ELR (cell line): ENCODE measurements around the gene UBTD1.
A peak's percentile ranks its signal among the peaks of the same experiment; 100 is the strongest.

Experiments
- DNase-seq: peaks from one replicate; pipeline ENCODE4 v3.0.0-alpha.2; 2015; ENCODE audit warnings: low read depth

Gene UBTD1

DNA sequence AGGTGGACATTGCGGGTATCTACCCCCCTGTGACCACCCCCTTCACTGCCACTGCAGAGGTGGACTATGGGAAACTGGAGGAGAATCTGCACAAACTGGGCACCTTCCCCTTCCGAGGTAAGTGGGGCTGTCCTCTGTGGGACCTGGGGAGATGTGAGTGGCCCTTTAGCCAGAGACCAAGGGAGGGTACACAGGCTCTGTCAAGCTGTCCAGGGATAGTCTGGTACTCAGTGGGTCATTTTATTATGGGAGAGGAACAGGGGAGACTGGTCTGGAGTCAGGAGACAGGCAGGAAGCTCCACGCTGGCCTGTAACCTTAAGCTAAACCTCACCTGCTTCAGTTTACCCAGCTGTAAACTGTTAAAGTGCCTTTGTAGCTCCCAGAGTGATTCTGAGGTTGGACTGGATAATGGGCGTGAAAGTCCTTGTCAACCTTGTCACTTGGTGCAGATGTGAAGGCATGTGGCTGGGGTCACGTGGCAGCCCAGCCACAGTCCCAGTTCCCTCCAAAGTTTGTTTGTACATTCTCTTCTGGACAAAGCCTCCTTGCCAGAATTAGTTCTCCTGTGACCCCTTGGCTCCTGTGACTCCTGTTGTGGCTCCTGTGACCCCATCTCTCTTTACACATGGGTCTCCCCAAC, 86.2 kb downstream of the UBTD1 start:
- DNase-seq, result no peak

DNA sequence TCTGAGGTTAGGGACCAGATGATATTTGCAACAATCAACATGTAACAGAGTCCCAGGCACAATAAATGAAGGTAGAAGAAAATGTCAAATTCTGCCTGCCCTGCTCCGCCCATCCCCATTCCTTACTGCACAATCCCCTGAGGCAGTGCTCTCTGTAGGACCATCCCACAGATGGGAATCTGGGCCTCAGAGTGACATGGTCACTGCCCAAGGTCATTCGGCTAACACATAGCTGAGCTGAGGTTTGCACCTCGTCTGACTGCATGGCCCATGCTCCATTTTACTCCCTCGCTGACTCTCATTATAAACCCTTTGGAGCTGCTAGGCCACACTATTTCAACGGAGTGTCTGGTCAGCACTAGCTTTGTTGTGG, 86.7 kb downstream of the UBTD1 start:
- DNase-seq, result no peak

- DNase-seq, result no peak
Measured at GRCh38 chr10:97587183-97587582, 88.5 kb downstream of the UBTD1 start.

GRCh38 chr10:97589479-97589878, 90.8 kb downstream of the UBTD1 start, which contains the start of gene C10orf62:
Gene C10orf62, plus strand, starts transcription at chr10:97589721. Its CDS starts 177 bp downstream, at chr10:97589898.
- DNase-seq, result no peak

DNA sequence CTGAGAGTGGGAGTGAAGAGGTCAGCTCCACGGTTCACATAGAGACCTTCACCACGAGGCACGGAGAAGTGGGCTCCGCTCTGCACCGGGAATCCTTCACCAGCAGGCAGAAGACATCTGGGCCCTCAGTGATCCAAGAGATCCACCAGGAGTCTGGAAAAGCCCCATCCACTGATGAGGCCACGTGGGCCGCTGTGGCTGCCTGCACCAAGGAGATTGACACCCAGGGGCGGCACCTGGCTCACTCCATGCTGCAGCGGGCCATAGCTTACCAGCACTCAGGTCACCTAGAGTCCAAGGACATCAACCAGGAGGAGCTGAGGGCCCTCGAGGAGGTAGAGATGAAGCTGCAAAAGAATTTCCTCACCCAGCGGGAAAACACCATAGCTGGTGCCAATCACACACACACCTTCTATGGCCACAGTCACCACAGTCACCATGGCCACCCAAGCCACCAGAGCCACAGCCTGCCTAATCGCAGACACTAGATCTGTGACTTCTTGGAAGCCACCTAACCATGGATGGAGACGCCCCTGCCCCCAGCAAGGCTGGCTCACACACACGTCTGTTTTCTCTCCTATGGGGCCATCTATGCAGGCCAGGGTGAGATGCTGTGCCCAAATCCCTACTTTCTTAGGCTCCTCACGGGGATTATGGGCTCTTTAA, 91.5 kb downstream of the UBTD1 start:
- no peak for DNase-seq

DNA sequence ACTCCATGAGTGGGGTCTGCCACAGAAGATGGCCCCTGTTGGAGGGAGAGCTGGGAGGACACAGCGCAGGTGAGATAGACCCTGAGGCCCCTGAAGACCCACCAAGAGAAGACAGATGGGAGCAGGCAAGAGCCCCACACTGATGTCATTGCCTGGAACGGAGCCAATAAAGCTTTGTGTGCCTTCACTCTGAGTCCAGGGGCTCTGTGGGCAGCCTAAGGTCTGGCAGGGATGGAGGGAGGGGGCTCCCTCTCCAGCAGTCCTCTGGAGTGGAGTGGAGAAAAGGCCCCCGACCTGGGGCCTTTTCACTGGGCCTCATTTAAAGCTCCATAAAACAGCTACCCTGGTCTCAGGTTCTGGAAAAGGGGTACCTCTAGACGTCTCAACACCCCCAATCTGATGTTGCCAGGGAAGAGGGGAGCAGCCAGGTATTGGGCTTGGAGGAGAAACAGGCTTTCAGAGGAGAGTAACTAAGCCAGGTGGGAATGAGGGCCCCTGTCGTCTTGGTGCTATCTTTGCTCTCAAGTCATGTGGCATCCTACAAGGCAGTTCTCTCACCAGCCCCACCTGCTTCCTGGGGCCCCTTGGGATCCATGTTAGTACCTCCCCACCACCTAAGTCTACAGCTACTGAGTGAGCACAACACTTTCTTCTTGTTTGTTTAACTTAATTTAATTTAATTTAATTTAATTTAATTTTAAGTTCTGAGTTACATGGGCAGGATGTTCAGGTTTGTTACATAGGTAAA, 92.2 kb downstream of the UBTD1 start:
- no peak for DNase-seq

DNA sequence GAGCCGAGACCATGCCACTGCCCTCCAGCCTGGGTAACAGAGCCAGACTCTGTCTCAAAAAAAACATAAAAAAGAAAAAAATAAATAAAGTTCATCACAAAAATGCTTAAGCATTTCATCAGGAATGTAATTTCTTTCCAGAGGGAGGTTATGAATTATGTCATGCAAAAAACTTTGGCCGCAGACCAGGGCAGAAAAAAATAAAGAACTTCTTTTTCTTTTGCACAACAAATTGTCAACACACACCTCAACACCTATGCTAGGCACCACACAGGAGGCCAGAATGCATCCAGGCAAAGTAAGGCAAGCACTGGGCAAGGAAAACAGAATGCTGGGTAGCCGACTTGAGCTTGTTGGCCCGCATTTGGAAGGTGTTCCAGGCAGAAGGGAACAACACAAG, 94.7 kb downstream of the UBTD1 start:
- DNase-seq, result no peak

- DNase-seq, result peak; percentile 94
Measured at GRCh38 chr10:97596101-97597082, 97.7 kb downstream of the UBTD1 start.

DNA sequence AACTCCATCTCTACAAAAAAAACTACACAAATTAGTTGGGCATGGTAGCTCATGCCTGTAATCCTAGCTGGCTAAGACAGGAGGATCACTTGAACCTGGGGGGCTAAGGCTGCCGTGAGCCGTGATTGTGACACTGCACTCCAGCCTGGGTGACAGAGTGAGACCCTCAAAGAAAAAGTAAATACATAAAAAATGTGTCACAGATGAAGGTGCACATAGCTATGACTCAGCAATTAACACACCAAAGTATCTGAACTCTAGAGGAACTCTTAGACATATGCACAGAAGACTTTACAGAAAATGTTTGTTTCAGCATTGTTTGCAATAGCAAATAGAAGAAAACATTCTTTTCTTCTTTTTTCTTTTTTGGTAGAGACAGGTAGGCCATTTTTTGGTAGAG, 99.1 kb downstream of the UBTD1 start:
- DNase-seq, result peak; percentile 24

DNA sequence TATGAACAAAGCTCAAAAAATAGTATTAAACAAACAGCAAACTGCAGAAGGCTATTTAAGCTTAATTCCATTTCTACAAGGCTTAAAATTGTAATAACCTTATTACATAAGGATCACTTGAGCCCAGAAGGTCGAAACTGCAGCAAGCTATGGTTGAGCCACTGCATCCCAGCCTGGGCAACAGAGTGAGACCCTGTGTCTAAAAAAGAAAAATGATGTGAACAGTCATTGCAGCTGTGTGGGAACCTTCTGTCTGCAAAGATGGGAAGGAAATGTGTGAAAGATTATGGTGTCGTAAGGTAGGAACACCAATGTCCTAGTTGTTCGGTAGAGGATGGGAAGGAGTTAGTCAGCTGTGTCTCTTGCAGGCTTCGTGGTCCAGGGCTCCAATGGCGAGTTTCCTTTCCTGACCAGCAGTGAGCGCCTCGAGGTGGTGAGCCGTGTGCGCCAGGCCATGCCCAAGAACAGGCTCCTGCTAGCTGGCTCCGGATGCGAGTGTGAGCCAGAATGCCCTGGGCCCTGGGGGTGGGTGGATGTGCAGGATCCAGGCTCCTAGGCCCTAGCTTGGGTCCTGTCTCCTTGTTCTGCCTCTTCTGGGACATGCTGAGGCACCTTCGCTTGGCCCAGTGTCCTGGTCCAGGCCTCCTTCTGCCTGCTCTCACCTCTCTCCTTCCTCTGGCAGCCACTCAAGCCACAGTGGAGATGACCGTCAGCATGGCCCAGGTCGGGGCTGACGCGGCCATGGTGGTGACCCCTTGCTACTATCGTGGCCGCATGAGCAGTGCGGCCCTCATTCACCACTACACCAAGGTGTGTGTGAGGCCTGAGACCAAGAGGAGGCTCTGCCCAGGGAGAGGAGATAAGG, 99.9 kb downstream of the UBTD1 start:
- DNase-seq, result no peak

DNA sequence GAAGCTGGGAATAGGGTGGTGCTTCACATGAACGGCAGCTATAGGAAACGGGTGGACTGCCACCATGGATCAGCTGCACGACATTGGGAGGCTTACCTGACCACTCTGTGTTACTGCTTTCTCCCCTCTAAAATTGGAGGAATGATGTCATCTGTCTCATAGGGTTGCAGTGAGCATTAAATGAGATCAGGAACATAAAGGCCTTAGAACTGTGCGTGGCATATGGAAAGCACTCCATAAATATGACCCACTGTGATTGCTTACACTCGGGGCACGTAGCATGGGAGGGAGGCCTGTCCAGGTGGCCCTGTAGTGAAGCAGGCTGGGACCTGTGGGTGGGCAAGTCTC, 100.5 kb downstream of the UBTD1 start:
- DNase-seq, result no peak

GRCh38 chr10:97600616-97601015, 101.9 kb downstream of the UBTD1 start:
- no peak for DNase-seq

GRCh38 chr10:97601268-97602215, 102.8 kb downstream of the UBTD1 start:
- DNase-seq, result no peak

DNA sequence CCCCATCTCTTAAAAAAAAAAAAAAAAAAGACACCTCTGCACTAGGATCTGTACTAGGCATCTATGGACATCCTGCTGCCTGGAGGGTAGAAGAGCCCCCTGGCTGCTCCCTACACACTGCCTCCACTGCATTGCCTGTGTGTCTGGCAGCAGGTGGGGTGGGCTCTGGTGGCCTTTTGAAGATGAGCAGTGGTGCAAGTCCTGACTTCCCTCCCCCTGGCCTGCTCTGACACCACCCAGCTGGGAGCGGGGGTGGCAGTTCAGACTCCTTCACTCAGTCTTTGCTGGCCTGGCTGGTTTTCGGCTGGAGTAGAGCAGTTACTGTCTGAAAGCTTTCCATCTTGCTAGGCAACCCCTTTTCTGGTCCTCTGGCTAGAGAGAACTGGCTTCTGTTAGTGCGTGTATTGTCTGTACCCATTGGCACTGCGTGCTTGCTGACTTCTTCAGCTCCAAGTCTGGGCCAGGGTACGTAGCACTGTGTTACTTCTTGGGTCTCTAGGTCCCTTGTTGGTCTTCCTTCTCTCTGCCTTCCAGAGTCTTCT, 108.4 kb downstream of the UBTD1 start:
- no peak for DNase-seq

GRCh38 chr10:97608991-97609561, 110.4 kb downstream of the UBTD1 start:
- no peak for DNase-seq

GRCh38 chr10:97611473-97611872, 112.7 kb downstream of the UBTD1 start:
- DNase-seq, result no peak

DNA sequence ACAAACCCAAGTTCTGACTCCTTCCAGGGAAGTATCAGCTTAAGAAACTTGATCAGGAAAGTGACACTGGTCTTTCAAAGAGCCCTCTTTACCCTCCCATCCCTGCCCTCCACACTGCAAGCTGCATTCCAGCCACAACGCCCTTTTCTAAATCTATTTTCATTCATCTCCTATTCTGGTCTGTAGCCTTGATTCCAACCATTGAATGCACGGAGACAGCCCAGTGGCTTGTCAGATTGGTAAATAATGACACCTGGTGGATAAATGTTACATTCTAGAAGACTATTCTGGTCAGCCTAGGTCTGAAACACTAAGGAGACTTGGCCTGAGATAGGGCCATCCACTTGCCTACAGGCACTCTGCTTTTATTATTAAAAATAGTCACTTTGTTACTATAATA, 113.7 kb downstream of the UBTD1 start:
- peak; percentile 69 for DNase-seq

- no peak for DNase-seq
Measured at GRCh38 chr10:97618285-97618684, 119.6 kb downstream of the UBTD1 start.

- no peak for DNase-seq
Measured at GRCh38 chr10:97618733-97619132, 120.0 kb downstream of the UBTD1 start.
